GM12878 (cell line): ENCODE results near the gene TIMP2. TPM values are rescaled to one million over a fixed set of nuclear protein-coding genes. Genes with fewer than 3 reads are reported as not detected.
A peak's percentile ranks its signal among the peaks of the same experiment; 100 is the strongest.

Source experiments
- CHD1 ChIP-seq: IDR thresholded peaks from 2 replicates; pipeline ENCODE4 v1.6.1; 2012; ENCODE audit warnings: low read depth, low read length, improper control_type of control experiment
- EED ChIP-seq: sonication (generic); IDR thresholded peaks from 2 replicates; pipeline ENCODE4 v1.6.1; 2016; ENCODE audit warnings: antibody characterized with exemption, low read depth
- ESRRA ChIP-seq: IDR thresholded peaks from 2 replicates; pipeline ENCODE4 v1.6.1; 2012; ENCODE audit warnings: mild to moderate bottlenecking, low read length, improper control_type of control experiment
- FOS ChIP-seq: IDR thresholded peaks from 3 replicates; pipeline ENCODE4 v1.6.1; 2011; ENCODE audit warnings: borderline replicate concordance; ENCODE audit not compliant: insufficient read length; ENCODE audit errors: extremely low read depth
- FOXM1 ChIP-seq: IDR thresholded peaks from 2 replicates; pipeline ENCODE4 v1.6.1; 2012; ENCODE audit warnings: low read depth, mild to moderate bottlenecking, inconsistent platforms, low read length, moderate library complexity
- IKZF1 ChIP-seq: fragments of 450-650 bp; conservative IDR thresholded peaks from 2 replicates; pipeline ENCODE4 v1.6.1; 2017; ENCODE audit warnings: antibody characterized with exemption, mild to moderate bottlenecking
- IRF4 ChIP-seq: IDR thresholded peaks from 2 replicates; pipeline ENCODE4 v1.6.1; 2011; ENCODE audit warnings: low read depth, low read length
- NFYA ChIP-seq: IDR thresholded peaks from 2 replicates; pipeline ENCODE4 v1.6.1; 2011; ENCODE audit warnings: low read depth, mild to moderate bottlenecking, low read length, improper control_type of control experiment, borderline replicate concordance
- NR2C1 ChIP-seq: fragments of 450-650 bp; IDR thresholded peaks from 2 replicates; pipeline ENCODE4 v1.6.1; 2017; ENCODE audit warnings: antibody characterized with exemption, mild to moderate bottlenecking, moderate library complexity
- RELA ChIP-seq: fragments of 450-650 bp; IDR thresholded peaks from 2 replicates; pipeline ENCODE4 v1.8.0; 2014; ENCODE audit warnings: borderline replicate concordance; ENCODE audit not compliant: partially characterized antibody
- RFX5 ChIP-seq: IDR thresholded peaks from 2 replicates; pipeline ENCODE4 v1.6.1; 2011; ENCODE audit warnings: low read depth, low read length, improper control_type of control experiment
- TARDBP ChIP-seq: IDR thresholded peaks from 2 replicates; pipeline ENCODE4 v1.6.1; 2016; ENCODE audit warnings: borderline replicate concordance
- TCF12 ChIP-seq: IDR thresholded peaks from 2 replicates; pipeline ENCODE4 v1.6.1; 2011; ENCODE audit warnings: low read depth, mild to moderate bottlenecking, low read length
- TCF7 ChIP-seq: IDR thresholded peaks from 2 replicates; pipeline ENCODE4 v1.6.1; 2014; ENCODE audit warnings: antibody characterized with exemption, borderline replicate concordance
- ZNF207 ChIP-seq: fragments of 450-650 bp; IDR thresholded peaks from 2 replicates; pipeline ENCODE4 v1.6.1; 2014; ENCODE audit warnings: antibody characterized with exemption, mild to moderate bottlenecking, borderline replicate concordance
- ZNF274 ChIP-seq: IDR thresholded peaks from one replicate; pipeline ENCODE4 v1.8.0; 2011; ENCODE audit not compliant: insufficient read length, insufficient read depth
- ZZZ3 ChIP-seq: IDR thresholded peaks from 2 replicates; pipeline ENCODE4 v1.6.1; 2011; ENCODE audit warnings: low read depth; ENCODE audit not compliant: control insufficient read depth, insufficient read length
- polyA plus RNA-seq, 11 experiments: library from polyadenylated mRNA; depleted of rRNA in 4 of 11; unstranded in 6 of 11; stranded (reverse) in 5 of 11; fragments of >200 nt; fragmentation: Nextera tagmentation in 4 of 11; fragmentation: Illumina TruSeq in 1 of 11; extraction: Ambion mirVana in 4 of 11; extraction: Trizol in 1 of 11; gene quantifications; 1 replicate in 1 of 11; 2 replicates in 10 of 11; pipeline versions ENCODE4 v1.2.1 to v1.2.3, GENCODE V29; 2011 to 2016; ENCODE audit warnings: inconsistent platforms in 2 of 11, missing spikeins in 2 of 11, low read depth in 1 of 11
- total RNA-seq, 4 experiments: library from RNA; depleted of rRNA in 3 of 4; stranded (reverse); fragments of >200 nt in 3 of 4; fragmentation: Illumina TruSeq in 1 of 4; extraction: Trizol in 1 of 4; gene quantifications; 2 replicates each; pipeline versions ENCODE4 v1.2.1 to v1.2.3, GENCODE V29; 2013 to 2021
- TF ChIP-seq, protein P1 (sequence below): IDR thresholded peaks from 2 replicates; pipeline ENCODE4 v1.6.1; 2011; ENCODE audit warnings: low read depth, mild to moderate bottlenecking, low read length, moderate library complexity, borderline replicate concordance; ENCODE audit errors: extremely low read depth
- TF ChIP-seq, protein P2 (sequence below): IDR thresholded peaks from 2 replicates; pipeline ENCODE4 v1.6.1; 2011; ENCODE audit warnings: low read depth, low read length, improper control_type of control experiment, borderline replicate concordance
- TF ChIP-seq, protein P3 (sequence below): fragments of 450-650 bp; formaldehyde crosslinking; IDR thresholded peaks from 2 replicates; pipeline ENCODE4 v1.4.0; 2020; ENCODE audit warnings: mild to moderate bottlenecking, moderate library complexity
- TF ChIP-seq, protein P4 (sequence below): IDR thresholded peaks from 2 replicates; pipeline ENCODE4 v1.6.1; 2012; ENCODE audit warnings: low read depth, low read length, improper control_type of control experiment
- TF ChIP-seq, protein P5 (sequence below): fragments of 450-650 bp; IDR thresholded peaks from 2 replicates; pipeline ENCODE4 v1.6.1; 2017; ENCODE audit warnings: antibody characterized with exemption, mild to moderate bottlenecking, moderate library complexity

The TIMP2 gene
- total and polyA plus RNA-seq, 10 of the 15 experiments (the other 5 are each of a cell fraction or from before 2014, with no cell fraction given), result 0.03 to 0.41 (median 0.04) TPM; not detected in 7

DNA sequence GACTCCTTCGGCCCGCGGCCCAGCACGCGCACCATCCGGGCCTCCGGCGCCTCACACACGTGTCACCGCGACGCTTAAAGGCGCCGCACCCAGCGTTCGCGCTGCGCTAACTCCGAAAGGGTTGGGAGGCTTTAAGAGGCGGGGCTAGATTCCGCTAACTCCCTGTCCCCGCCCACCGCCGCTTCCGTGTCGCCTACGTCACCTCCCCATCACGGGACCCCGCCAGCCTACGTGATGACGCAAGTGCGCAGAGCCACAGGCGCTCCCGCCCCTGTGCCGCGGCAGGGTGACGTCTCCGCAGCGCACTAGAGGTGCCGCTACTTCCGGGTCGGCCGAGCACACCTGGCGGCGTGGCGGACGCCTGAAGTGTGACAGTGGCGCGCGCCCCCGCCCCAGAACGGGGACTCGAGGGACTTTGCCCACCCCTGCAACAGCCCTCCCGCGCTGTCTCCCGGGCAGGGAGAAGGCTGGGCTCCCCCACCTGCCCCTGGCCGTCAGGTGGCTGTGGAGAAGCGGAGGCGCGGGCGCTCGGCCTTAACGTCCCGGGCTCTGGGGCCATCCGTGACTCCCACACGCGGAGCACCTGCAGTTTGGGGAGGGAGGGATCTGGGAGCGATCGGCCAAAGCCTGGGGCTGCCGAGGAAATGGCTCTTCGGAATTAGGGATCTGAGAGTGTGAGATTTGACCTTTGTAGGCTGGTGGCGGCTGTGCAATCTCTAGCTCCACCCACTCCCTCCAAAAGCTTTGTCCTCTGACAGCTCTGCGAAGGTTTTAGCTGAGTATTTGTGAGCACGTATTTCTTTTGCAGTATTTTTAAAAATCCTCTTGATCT is 84.2 kb downstream of the TIMP2 start, which contains the start of gene USP36 (continued):
- TF ChIP-seq, protein P1, sequence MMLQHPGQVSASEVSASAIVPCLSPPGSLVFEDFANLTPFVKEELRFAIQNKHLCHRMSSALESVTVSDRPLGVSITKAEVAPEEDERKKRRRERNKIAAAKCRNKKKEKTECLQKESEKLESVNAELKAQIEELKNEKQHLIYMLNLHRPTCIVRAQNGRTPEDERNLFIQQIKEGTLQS, result no peak; the same call in 1 of the 2 replicates
- TF ChIP-seq ZNF274 (no peak), TCF7 (no peak), FOS (no peak), TARDBP (no peak; the same call in 1 of the 2 replicates), NFYA (no peak), TCF12 (peak; percentile 71; the same call in 1 of the 2 replicates), EED (0 out of 2 replicates have a peak, but pooled peaks have one; percentile 16), NR2C1 (peak; percentile 60), ZZZ3 (no peak), FOXM1 (no peak), ZNF207 (0 out of 2 replicates have a peak, but pooled peaks have one; percentile 29), ESRRA (no peak), IRF4 (no peak), RELA (peak; percentile 44), RFX5 (peak; percentile 65; the same call in 1 of the 2 replicates), IKZF1 (peak; percentile 83), CHD1 (no peak)
- TF ChIP-seq, protein P2, sequence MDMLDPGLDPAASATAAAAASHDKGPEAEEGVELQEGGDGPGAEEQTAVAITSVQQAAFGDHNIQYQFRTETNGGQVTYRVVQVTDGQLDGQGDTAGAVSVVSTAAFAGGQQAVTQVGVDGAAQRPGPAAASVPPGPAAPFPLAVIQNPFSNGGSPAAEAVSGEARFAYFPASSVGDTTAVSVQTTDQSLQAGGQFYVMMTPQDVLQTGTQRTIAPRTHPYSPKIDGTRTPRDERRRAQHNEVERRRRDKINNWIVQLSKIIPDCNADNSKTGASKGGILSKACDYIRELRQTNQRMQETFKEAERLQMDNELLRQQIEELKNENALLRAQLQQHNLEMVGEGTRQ, result no peak; the same call in none of the 2 replicates
- TF ChIP-seq, protein P3, sequence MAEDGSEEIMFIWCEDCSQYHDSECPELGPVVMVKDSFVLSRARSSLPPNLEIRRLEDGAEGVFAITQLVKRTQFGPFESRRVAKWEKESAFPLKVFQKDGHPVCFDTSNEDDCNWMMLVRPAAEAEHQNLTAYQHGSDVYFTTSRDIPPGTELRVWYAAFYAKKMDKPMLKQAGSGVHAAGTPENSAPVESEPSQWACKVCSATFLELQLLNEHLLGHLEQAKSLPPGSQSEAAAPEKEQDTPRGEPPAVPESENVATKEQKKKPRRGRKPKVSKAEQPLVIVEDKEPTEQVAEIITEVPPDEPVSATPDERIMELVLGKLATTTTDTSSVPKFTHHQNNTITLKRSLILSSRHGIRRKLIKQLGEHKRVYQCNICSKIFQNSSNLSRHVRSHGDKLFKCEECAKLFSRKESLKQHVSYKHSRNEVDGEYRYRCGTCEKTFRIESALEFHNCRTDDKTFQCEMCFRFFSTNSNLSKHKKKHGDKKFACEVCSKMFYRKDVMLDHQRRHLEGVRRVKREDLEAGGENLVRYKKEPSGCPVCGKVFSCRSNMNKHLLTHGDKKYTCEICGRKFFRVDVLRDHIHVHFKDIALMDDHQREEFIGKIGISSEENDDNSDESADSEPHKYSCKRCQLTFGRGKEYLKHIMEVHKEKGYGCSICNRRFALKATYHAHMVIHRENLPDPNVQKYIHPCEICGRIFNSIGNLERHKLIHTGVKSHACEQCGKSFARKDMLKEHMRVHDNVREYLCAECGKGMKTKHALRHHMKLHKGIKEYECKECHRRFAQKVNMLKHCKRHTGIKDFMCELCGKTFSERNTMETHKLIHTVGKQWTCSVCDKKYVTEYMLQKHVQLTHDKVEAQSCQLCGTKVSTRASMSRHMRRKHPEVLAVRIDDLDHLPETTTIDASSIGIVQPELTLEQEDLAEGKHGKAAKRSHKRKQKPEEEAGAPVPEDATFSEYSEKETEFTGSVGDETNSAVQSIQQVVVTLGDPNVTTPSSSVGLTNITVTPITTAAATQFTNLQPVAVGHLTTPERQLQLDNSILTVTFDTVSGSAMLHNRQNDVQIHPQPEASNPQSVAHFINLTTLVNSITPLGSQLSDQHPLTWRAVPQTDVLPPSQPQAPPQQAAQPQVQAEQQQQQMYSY (CRISPR knock-in tag), result no peak
- TF ChIP-seq, protein P4, sequence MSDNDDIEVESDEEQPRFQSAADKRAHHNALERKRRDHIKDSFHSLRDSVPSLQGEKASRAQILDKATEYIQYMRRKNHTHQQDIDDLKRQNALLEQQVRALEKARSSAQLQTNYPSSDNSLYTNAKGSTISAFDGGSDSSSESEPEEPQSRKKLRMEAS, result peak; percentile 98
- TF ChIP-seq, protein P5, sequence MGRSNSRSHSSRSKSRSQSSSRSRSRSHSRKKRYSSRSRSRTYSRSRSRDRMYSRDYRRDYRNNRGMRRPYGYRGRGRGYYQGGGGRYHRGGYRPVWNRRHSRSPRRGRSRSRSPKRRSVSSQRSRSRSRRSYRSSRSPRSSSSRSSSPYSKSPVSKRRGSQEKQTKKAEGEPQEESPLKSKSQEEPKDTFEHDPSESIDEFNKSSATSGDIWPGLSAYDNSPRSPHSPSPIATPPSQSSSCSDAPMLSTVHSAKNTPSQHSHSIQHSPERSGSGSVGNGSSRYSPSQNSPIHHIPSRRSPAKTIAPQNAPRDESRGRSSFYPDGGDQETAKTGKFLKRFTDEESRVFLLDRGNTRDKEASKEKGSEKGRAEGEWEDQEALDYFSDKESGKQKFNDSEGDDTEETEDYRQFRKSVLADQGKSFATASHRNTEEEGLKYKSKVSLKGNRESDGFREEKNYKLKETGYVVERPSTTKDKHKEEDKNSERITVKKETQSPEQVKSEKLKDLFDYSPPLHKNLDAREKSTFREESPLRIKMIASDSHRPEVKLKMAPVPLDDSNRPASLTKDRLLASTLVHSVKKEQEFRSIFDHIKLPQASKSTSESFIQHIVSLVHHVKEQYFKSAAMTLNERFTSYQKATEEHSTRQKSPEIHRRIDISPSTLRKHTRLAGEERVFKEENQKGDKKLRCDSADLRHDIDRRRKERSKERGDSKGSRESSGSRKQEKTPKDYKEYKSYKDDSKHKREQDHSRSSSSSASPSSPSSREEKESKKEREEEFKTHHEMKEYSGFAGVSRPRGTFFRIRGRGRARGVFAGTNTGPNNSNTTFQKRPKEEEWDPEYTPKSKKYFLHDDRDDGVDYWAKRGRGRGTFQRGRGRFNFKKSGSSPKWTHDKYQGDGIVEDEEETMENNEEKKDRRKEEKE, result no peak
